Fibroblast of pulmonary artery (primary cell): ENCODE data around the gene MACROH2A1.

ENCODE experiments used
- DNase-seq: peaks from one replicate; pipeline ENCODE4 v3.0.0-alpha.2; 2010; ENCODE audit warnings: low read depth
- H3K4me3 ChIP-seq: replicated peaks from 2 replicates; pipeline ENCODE4 v1.5.1; 2011; ENCODE audit warnings: low read depth, mild to moderate bottlenecking, control low read depth, low read length, moderate library complexity
- TF ChIP-seq, protein P1 (sequence below): IDR thresholded peaks from 2 replicates; pipeline ENCODE4 v1.5.1; 2011; ENCODE audit warnings: mild to moderate bottlenecking, control low read depth, low read length, inconsistent platforms; ENCODE audit errors: missing control alignments

The MACROH2A1 gene

GRCh38 chr5:135303582-135304173, 95.4 kb downstream of the MACROH2A1 start:
- H3K4me3 ChIP-seq, result no peak overlapping the region
- DNase-seq, result no peak
- TF ChIP-seq, protein P1, sequence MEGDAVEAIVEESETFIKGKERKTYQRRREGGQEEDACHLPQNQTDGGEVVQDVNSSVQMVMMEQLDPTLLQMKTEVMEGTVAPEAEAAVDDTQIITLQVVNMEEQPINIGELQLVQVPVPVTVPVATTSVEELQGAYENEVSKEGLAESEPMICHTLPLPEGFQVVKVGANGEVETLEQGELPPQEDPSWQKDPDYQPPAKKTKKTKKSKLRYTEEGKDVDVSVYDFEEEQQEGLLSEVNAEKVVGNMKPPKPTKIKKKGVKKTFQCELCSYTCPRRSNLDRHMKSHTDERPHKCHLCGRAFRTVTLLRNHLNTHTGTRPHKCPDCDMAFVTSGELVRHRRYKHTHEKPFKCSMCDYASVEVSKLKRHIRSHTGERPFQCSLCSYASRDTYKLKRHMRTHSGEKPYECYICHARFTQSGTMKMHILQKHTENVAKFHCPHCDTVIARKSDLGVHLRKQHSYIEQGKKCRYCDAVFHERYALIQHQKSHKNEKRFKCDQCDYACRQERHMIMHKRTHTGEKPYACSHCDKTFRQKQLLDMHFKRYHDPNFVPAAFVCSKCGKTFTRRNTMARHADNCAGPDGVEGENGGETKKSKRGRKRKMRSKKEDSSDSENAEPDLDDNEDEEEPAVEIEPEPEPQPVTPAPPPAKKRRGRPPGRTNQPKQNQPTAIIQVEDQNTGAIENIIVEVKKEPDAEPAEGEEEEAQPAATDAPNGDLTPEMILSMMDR, result no peak

DNA sequence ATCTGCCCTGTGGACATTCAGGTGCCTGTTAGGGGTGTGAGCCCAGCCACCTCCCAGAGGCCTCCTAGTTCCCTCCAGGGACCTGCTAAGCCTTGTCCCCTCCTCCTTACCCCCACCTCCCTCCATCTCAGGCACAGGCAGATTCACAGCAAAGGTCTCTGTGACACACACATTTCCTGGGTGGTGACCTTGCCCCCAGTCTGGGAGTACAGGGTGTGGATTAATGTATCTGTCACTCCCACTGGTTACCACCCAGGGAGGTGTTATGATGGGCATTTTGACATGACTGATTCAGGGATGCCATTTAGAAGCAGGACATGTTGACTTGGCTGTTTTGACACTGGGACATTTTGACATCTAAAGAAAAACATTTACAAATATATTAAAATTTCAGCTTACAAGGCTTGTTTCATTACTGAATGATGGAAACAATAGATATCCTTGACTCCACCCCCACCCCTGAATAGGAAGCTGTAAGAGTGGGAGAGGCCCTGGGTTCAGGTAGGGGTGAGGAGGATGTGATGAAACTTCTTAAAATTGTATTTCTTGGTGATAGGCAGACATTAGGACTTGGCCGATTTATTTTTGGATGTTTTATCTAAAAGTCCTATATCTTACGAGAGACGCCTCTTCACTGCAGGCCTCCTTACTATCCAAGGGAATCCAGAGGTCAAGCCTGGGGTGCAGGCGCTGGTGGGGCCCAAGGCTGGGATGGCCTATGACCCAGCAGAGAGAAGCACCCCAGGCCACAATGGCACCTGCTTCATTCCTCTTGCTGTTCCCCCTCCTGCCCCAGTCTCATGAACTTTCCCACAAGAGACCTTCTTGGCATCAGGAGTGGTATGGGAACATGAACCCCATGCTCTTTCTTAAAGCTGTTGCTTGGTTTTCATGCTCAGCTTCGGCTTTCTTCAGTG, 101.9 kb downstream of the MACROH2A1 start:
- TF ChIP-seq, protein P1, result no peak
- H3K4me3 ChIP-seq, result no peak overlapping the region
- DNase-seq, result no peak

DNA sequence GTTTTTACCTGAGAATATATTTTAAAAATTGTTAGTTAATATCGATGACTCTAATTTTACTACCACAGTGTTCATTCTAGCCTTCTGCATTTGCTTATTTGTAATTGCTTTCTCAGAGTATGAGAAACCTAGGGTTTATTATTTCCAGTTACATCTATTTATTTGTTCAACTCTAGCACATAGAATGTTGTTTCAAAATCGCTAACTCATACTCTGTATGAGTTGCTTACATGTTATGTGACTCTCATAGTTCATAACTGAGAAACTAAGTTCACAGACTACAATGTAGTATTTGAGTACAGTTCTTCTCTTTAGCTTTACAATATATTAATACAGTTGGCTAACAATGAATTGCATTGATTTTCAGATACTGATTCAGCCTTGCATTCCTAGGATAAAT, 103.2 kb downstream of the MACROH2A1 start:
- TF ChIP-seq, protein P1, result no peak
- DNase-seq, result no peak
- H3K4me3 ChIP-seq, result no peak overlapping the region

GRCh38 chr5:135294793-135295192, 104.2 kb downstream of the MACROH2A1 start:
- TF ChIP-seq, protein P1, result no peak
- no peak overlapping the region for H3K4me3 ChIP-seq
- DNase-seq, result no peak

GRCh38 chr5:135289651-135290050, 109.4 kb downstream of the MACROH2A1 start:
- H3K4me3 ChIP-seq, result no peak overlapping the region
- DNase-seq, result no peak
- TF ChIP-seq, protein P1, result no peak

DNA sequence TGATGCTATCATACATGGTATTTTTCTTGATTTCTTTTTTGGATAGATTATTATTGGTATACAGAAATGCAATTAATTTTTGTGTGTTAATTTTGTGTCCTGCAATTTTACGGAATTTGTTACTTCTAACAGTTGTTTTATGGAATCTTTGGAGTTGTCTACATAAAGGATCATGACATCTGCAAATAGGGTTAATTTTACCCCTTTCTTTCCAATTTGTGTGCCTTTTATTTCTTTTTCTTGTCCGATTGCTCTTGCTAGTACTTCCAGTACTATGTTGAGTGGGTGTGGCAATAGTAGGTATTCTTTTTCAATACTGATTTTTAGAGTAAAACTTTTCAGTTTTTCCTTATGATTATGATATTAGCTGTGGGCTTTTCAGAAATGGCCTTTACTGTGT, 111.5 kb downstream of the MACROH2A1 start:
- H3K4me3 ChIP-seq, result no peak overlapping the region
- TF ChIP-seq, protein P1, result no peak
- DNase-seq, result no peak
